Neutrophil (primary cell): Measurements from ENCODE around the gene OR1C1.
"Not testable (repeated sequence)": the region's sequence is repeated elsewhere in the genome, so short reads cannot be mapped to it uniquely, and the experiment has no call there.

Experiments
- H3K27ac ChIP-seq: fragments of 200-600 bp; sonication (generic); 2 replicates; pipeline ENCODE4 v1.5.1; 2016; ENCODE audit warnings: mild to moderate bottlenecking, moderate library complexity
- H3K27me3 ChIP-seq: fragments of 200-600 bp; sonication (generic); 2 replicates; pipeline ENCODE4 v1.6.0; 2016; ENCODE audit warnings: mild to moderate bottlenecking
- H3K36me3 ChIP-seq: fragments of 200-600 bp; sonication (generic); 2 replicates; pipeline ENCODE4 v1.5.1; 2017
- H3K4me1 ChIP-seq, 2 experiments: fragments of 200-600 bp in 1 of 2; sonication (generic) in 1 of 2; 1 replicate in 1 of 2; 2 replicates in 1 of 2; pipeline versions ENCODE4 v1.5.1 to v1.6.1; 2013 to 2016; ENCODE audit warnings: low read depth in 1 of 2, low read length in 1 of 2, mild to moderate bottlenecking in 1 of 2, moderate library complexity in 1 of 2; ENCODE audit not compliant: control insufficient read depth in 1 of 2, insufficient read depth in 1 of 2
- H3K4me3 ChIP-seq, 2 experiments: fragments of 200-600 bp in 1 of 2; sonication (generic) in 1 of 2; 1 replicate in 1 of 2; 2 replicates in 1 of 2; pipeline ENCODE4 v1.5.1; 2013 to 2016; ENCODE audit warnings: low read depth in 1 of 2, low read length in 1 of 2, mild to moderate bottlenecking in 1 of 2, moderate library complexity in 1 of 2
- H3K9me3 ChIP-seq: fragments of 200-600 bp; sonication (generic); 2 replicates; pipeline ENCODE4 v1.5.1; 2016
- TF ChIP-seq, protein P1 (sequence below): fragments of 200-600 bp; sonication (generic); IDR thresholded peaks from 2 replicates; pipeline ENCODE4 v1.5.1; 2016; ENCODE audit warnings: antibody characterized with exemption

OR1C1 gene

DNA sequence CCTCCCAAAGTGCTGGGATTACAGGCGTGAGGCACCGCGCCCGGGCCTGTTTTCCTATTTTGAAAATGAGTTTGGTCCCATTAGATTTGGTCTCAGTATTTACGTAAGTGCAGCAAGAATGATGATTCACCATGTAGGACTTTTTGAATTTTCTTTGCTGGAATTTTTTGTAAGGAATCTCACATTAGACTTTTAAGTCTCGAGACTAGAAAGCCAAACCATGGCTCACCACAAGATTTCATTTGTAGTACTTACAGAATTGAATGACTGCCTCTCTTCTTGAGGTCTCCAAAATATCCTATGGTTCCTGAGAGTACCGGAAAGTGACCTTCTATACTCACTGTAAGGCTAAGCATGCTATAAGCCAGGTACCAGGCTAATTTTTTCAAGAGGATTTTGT lies 12.7 kb downstream of the OR1C1 start:
- Histone ChIP-seq H3K4me1 (no peaks in the 10 kb centered on the region), H3K9me3 (no peaks in the 10 kb centered on the region), H3K27me3 (no peaks in the 10 kb centered on the region), H3K36me3 (no peaks in the 10 kb centered on the region), H3K4me3 (no peak overlapping the region), H3K27ac (no peak overlapping the region)
- TF ChIP-seq, protein P1, sequence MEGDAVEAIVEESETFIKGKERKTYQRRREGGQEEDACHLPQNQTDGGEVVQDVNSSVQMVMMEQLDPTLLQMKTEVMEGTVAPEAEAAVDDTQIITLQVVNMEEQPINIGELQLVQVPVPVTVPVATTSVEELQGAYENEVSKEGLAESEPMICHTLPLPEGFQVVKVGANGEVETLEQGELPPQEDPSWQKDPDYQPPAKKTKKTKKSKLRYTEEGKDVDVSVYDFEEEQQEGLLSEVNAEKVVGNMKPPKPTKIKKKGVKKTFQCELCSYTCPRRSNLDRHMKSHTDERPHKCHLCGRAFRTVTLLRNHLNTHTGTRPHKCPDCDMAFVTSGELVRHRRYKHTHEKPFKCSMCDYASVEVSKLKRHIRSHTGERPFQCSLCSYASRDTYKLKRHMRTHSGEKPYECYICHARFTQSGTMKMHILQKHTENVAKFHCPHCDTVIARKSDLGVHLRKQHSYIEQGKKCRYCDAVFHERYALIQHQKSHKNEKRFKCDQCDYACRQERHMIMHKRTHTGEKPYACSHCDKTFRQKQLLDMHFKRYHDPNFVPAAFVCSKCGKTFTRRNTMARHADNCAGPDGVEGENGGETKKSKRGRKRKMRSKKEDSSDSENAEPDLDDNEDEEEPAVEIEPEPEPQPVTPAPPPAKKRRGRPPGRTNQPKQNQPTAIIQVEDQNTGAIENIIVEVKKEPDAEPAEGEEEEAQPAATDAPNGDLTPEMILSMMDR, result no peak

DNA sequence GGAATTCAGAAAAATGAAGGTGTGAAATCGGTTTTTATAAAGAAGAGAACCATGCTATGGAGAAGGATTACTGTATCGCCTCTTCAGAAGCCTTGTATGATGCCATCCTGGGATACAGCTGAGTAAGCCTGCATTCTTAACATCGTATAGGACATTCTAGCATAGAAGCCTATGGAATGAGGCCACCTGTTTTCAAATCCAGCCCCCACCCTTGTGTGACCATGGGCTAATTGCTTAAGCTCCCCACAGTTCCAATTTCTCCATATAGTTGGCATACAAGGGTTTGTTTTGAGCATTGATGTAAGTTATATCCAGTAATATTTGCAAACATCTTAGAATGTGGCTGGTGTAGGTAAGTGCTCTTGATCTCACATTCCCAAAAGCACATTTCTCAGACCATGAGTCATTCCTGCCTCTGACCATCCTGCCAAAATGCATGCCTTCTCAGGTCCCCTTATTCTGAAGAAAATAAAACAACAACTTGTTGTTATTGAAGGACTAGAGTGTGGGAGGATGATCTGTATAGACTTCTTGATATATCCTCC lies 13.9 kb downstream of the OR1C1 start:
- H3K36me3 ChIP-seq, result no peaks in the 10 kb centered on the region
- no peaks in the 10 kb centered on the region for H3K4me1 ChIP-seq
- TF ChIP-seq, protein P1, result no peak
- no peaks in the 10 kb centered on the region for H3K9me3 ChIP-seq
- no peaks in the 10 kb centered on the region for H3K27me3 ChIP-seq
- H3K4me3 ChIP-seq, result no peak overlapping the region
- no peak overlapping the region for H3K27ac ChIP-seq

DNA sequence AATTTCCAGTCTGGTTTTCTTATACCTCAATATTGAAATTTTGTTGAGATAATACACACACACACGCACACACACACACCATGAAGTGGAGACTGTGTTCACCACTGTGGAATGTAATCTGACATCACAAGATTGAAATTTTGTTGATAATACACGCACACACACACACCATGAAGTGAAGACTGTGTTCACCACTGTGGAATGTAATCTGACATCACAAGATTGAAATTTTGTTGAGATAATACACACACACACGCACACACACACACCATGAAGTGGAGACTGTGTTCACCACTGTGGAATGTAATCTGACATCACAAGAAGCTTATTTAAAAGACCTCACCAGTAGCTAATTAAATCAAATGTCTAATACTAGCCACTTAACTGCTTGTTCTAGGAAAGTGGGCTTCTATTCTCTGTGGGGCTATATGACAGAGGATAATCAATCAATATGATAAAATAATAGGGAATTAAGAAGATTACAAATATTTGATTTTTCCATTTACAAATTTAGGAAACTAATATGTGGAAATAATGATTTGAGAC lies 18.1 kb downstream of the OR1C1 start:
- H3K36me3 ChIP-seq, H3K9me3 ChIP-seq, H3K27me3 ChIP-seq, H3K4me1 ChIP-seq, H3K27ac ChIP-seq, H3K4me3 ChIP-seq: not testable (repeated sequence)

DNA sequence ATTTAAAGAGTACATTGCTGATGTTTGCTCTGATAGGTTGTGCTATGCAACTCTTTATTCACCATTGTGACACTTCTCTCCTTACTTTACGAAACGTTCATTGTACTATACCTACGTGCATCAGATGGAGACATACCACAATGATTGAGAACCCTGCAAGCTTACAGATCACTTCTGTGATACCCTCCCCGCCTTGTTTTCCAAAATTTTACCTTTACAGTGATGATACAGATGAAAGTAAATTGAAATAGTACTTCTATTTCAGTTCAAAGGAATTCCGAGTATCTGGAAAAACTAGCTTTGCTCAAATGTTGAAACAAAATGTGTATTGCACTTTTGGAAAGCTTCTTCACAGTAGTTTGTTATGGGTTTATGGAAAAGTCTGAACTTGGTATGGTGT lies 18.6 kb downstream of the OR1C1 start:
- Histone ChIP-seq H3K4me1 (no peaks in the 10 kb centered on the region), H3K4me3 (no peak overlapping the region), H3K27me3 (no peaks in the 10 kb centered on the region), H3K36me3 (no peaks in the 10 kb centered on the region), H3K9me3 (no peaks in the 10 kb centered on the region), H3K27ac (no peak overlapping the region)
- TF ChIP-seq, protein P1, result no peak

DNA sequence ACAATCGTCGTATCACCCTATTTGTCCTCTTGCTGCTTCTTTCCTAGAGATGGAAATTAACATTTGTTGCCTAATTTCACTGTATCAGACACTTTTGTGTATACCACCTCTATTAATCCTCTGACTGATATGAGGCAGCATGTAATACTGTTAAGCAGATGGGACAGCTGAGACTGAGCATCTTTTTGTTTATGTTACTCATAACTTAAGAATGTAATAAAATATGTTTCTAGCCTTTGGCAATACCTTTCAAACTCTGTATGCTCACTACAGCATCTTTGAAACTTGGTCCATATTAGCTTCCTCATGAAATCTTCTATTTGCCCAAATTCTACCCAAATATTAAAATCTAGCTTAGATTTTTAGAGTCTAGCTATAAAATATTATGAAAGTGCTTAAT lies 19.6 kb downstream of the OR1C1 start:
- TF ChIP-seq, protein P1, result no peak
- no peaks in the 10 kb centered on the region for H3K36me3 ChIP-seq
- no peak overlapping the region for H3K27ac ChIP-seq
- no peak overlapping the region for H3K4me3 ChIP-seq
- H3K27me3 ChIP-seq, result no peaks in the 10 kb centered on the region
- H3K9me3 ChIP-seq, result no peaks in the 10 kb centered on the region
- no peaks in the 10 kb centered on the region for H3K4me1 ChIP-seq

DNA sequence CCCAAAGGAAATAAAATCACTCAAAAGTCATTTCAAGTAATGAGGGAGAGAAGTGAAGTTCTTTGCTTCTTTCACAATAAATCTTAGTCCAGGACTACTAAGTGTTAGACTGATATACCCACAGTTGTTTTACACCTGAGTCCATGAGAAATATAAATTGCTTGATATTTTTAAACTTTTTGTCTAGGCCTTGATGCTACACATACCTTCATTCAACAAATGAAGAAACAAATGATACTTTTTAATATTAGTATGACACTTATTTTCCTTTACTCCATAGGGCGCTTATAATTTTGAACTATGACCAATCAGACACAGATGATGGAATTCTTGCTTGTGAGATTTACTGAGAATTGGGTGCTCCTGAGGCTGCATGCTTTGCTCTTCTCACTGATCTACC lies 22.0 kb downstream of the OR1C1 start, which contains the start of gene OR14K1:
TSS of gene OR14K1 (plus strand) at position 301 of the 400 bp plus-strand sequence. CDS start at position 301, 0 bp downstream.
- Histone ChIP-seq H3K9me3 (no peaks in the 10 kb centered on the region), H3K4me1 (no peaks in the 10 kb centered on the region), H3K4me3 (no peak within 1 kb of the TSS), H3K27me3 (no peaks in the 10 kb centered on the region), H3K36me3 (no peaks in the 10 kb centered on the region), H3K27ac (no peak within 1 kb of the TSS)
- TF ChIP-seq, protein P1, result no peak
